Transverse colon (tissue), 4 donors: ENCODE measurements around the gene LEF1. TPM values are rescaled to one million over a fixed set of nuclear protein-coding genes. Genes with fewer than 3 reads are reported as not detected.

Experiments used
- DNase-seq: peaks from one replicate; pipeline ENCODE4 v3.0.0-alpha.2; 2019
- H3K27ac ChIP-seq, 4 donors: fragments of 200-600 bp; sonication (generic); 2 replicates each; pipeline ENCODE4 v1.5.1; 2016 to 2018; ENCODE audit warnings: inconsistent platforms in 4 of 4
- H3K27me3 ChIP-seq: fragments of 200-600 bp; sonication (generic); 2 replicates; pipeline ENCODE4 v1.5.1; 2017; ENCODE audit warnings: inconsistent platforms
- H3K36me3 ChIP-seq, 4 donors: fragments of 200-600 bp; sonication (generic); 2 replicates each; pipeline ENCODE4 v1.5.1; 2017 to 2019; ENCODE audit warnings: inconsistent platforms in 4 of 4
- H3K4me1 ChIP-seq, 4 donors: fragments of 200-600 bp; sonication (generic); 2 replicates each; pipeline ENCODE4 v1.5.1; 2017 to 2020; ENCODE audit warnings: inconsistent platforms in 4 of 4
- H3K4me3 ChIP-seq, 4 donors: fragments of 200-600 bp; sonication (generic); 1 replicate in 1 of 4; 2 replicates in 3 of 4; pipeline versions ENCODE4 v1.5.1 to v1.6.1; 2017 to 2019; ENCODE audit warnings: inconsistent platforms in 4 of 4
- H3K9me3 ChIP-seq, 2 donors: fragments of 200-600 bp; sonication (generic); 2 replicates each; pipeline ENCODE4 v1.5.1; 2017 to 2019; ENCODE audit warnings: inconsistent platforms in 2 of 2
- EP300 ChIP-seq: sonication (generic); formaldehyde crosslinking; IDR thresholded peaks from one replicate; pipeline ENCODE4 v1.6.1; 2017; ENCODE audit warnings: antibody characterized with exemption, low read depth
- POLR2A ChIP-seq: fragments of 450-650 bp; IDR thresholded peaks from one replicate; pipeline ENCODE4 v1.6.1; 2016; ENCODE audit warnings: antibody characterized with exemption, mild to moderate bottlenecking, moderate library complexity
- POLR2AphosphoS5 ChIP-seq, 3 donors: sonication (generic); formaldehyde crosslinking; IDR thresholded peaks; one replicate each; pipeline ENCODE4 v1.6.1; 2016; ENCODE audit warnings: antibody characterized with exemption in 3 of 3
- WGBS, 2 donors: methylation state at CpG; one replicate each; pipeline ENCODE4 v1.1.5; 2018; ENCODE audit warnings: low coverage in 1 of 2; 5-methylcytosine and 5-hydroxymethylcytosine counted together
- in situ Hi-C, 4 donors: fragments of 200-750 bp; cut with MboI; loops; one replicate each; pipeline versions ENCODE4 v1.15.0 to v1.15.1; 2017; ENCODE audit warnings: low sequenced_read_pairs in 3 of 4, low pct_ligation_motif_present in 1 of 4, low pct_unique_long_range_greater_than_20kb in 1 of 4
- intact Hi-C: fragments of 100-400 bp; cut with DNase I; formaldehyde crosslinking; loops from one replicate; pipeline ENCODE4 v1.15.1; 2023; ENCODE audit warnings: low total_unique reads
- total RNA-seq, 4 donors: library from RNA; depleted of rRNA; stranded (reverse); fragments of >200 nt; gene quantifications; one replicate each; pipeline ENCODE4 v1.1.0, GENCODE V29; 2016
- TF ChIP-seq, protein P1 (sequence below), 5 experiments: fragments of 200-600 bp in 3 of 5; fragments of 450-650 bp in 2 of 5; sonication (generic) in 3 of 5; IDR thresholded peaks; 1 replicate in 2 of 5; 2 replicates in 3 of 5; pipeline ENCODE4 v1.5.1; 2016 to 2017; ENCODE audit warnings: antibody characterized with exemption in 5 of 5, inconsistent platforms in 3 of 5, mild to moderate bottlenecking in 2 of 5, moderate library complexity in 1 of 5

Gene LEF1
- total RNA-seq, 4 donors from 2014 or later = 1.4 to 29.2 (median 8.7) TPM

GRCh38 chr4:108097990-108098553, 70.7 kb downstream of the LEF1 start:
- Histone ChIP-seq H3K27ac (no peak overlapping the region), H3K36me3 (no peaks in the 10 kb centered on the region), H3K27me3 (no peaks in the 10 kb centered on the region), H3K9me3 (no peaks in the 10 kb centered on the region), H3K4me3 (no peak overlapping the region), H3K4me1 (no peaks in the 10 kb centered on the region)
- WGBS, 2 donors = 84 to 90% methylated on average over 5 of the region's 5 CpGs
- DNase-seq = no peak
- in situ Hi-C loops (no loop called here), intact Hi-C loops (no loop called here)
- no peak for TF ChIP-seq POLR2AphosphoS5 (IDR thresholded peaks at IDR 0.05)
- no peak for TF ChIP-seq POLR2A
- no peak for TF ChIP-seq EP300
- TF ChIP-seq, protein P1, sequence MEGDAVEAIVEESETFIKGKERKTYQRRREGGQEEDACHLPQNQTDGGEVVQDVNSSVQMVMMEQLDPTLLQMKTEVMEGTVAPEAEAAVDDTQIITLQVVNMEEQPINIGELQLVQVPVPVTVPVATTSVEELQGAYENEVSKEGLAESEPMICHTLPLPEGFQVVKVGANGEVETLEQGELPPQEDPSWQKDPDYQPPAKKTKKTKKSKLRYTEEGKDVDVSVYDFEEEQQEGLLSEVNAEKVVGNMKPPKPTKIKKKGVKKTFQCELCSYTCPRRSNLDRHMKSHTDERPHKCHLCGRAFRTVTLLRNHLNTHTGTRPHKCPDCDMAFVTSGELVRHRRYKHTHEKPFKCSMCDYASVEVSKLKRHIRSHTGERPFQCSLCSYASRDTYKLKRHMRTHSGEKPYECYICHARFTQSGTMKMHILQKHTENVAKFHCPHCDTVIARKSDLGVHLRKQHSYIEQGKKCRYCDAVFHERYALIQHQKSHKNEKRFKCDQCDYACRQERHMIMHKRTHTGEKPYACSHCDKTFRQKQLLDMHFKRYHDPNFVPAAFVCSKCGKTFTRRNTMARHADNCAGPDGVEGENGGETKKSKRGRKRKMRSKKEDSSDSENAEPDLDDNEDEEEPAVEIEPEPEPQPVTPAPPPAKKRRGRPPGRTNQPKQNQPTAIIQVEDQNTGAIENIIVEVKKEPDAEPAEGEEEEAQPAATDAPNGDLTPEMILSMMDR (IDR thresholded peaks at IDR 0.05) = no peak

GRCh38 chr4:108094923-108095482, 73.7 kb downstream of the LEF1 start:
- intact Hi-C loops = no loop called here
- in situ Hi-C loops = no loop called here
- 57 to 74% methylated on average over 3 to 5 of the region's 5 CpGs for WGBS, 2 donors

GRCh38 chr4:108094131-108094530, 74.6 kb downstream of the LEF1 start:
- H3K9me3 ChIP-seq = no peaks in the 10 kb centered on the region
- no peaks in the 10 kb centered on the region for H3K36me3 ChIP-seq
- no peaks in the 10 kb centered on the region for H3K27me3 ChIP-seq
- no peaks in the 10 kb centered on the region for H3K4me1 ChIP-seq
- in situ Hi-C loops (no loop called here), intact Hi-C loops (no loop called here)
- no peak for DNase-seq
- H3K4me3 ChIP-seq = no peak overlapping the region
- no peak for TF ChIP-seq POLR2A
- TF ChIP-seq EP300 = no peak
- TF ChIP-seq, protein P1 (IDR thresholded peaks at IDR 0.05) = no peak
- no peak for TF ChIP-seq POLR2AphosphoS5 (IDR thresholded peaks at IDR 0.05)
- H3K27ac ChIP-seq = no peak overlapping the region
- WGBS, 2 donors = 71 to 100% methylated on average over 1 to 2 of the region's 2 CpGs

More at GRCh38 chr4:108094923-108095482, 73.7 kb downstream of the LEF1 start:
- no peak for DNase-seq
- H3K27me3 ChIP-seq = no peaks in the 10 kb centered on the region
- no peak overlapping the region for H3K27ac ChIP-seq
- TF ChIP-seq POLR2A = no peak
- no peak for TF ChIP-seq EP300
- TF ChIP-seq, protein P1 (IDR thresholded peaks at IDR 0.05) = no peak
- TF ChIP-seq POLR2AphosphoS5 (IDR thresholded peaks at IDR 0.05) = no peak
- H3K36me3 ChIP-seq = no peaks in the 10 kb centered on the region
- no peaks in the 10 kb centered on the region for H3K4me1 ChIP-seq
- no peaks in the 10 kb centered on the region for H3K9me3 ChIP-seq
- H3K4me3 ChIP-seq = no peak overlapping the region

- intact Hi-C loops (no loop called here), in situ Hi-C loops (no loop called here)
- no peak overlapping the region for H3K4me3 ChIP-seq
- TF ChIP-seq, protein P1 (IDR thresholded peaks at IDR 0.05) = no peak
- no peak for TF ChIP-seq POLR2AphosphoS5 (IDR thresholded peaks at IDR 0.05)
- no peak for TF ChIP-seq POLR2A
- no peak for TF ChIP-seq EP300
- no peaks in the 10 kb centered on the region for H3K4me1 ChIP-seq
- 77 to 84% methylated on average over 2 of the region's 2 CpGs for WGBS, 2 donors
- H3K27ac ChIP-seq = no peak overlapping the region
- H3K9me3 ChIP-seq = no peaks in the 10 kb centered on the region
- no peaks in the 10 kb centered on the region for H3K36me3 ChIP-seq
- H3K27me3 ChIP-seq = no peaks in the 10 kb centered on the region
- no peak for DNase-seq
Observed at GRCh38 chr4:108092288-108092687, 76.4 kb downstream of the LEF1 start.
